HG03439 (cell line): ENCODE data around the gene JAG1.
"Not testable (repeated sequence)": the region's sequence is repeated elsewhere in the genome, so short reads cannot be mapped to it uniquely, and the experiment has no call there.

Source experiments
- ATAC-seq: cut with Tn5 transposase; IDR thresholded peaks from one replicate; pipeline ENCODE4 v1.9.1; 2021; ENCODE audit warnings: mild to moderate bottlenecking, moderate library complexity; ENCODE audit not compliant: unreplicated experiment

JAG1 gene

DNA sequence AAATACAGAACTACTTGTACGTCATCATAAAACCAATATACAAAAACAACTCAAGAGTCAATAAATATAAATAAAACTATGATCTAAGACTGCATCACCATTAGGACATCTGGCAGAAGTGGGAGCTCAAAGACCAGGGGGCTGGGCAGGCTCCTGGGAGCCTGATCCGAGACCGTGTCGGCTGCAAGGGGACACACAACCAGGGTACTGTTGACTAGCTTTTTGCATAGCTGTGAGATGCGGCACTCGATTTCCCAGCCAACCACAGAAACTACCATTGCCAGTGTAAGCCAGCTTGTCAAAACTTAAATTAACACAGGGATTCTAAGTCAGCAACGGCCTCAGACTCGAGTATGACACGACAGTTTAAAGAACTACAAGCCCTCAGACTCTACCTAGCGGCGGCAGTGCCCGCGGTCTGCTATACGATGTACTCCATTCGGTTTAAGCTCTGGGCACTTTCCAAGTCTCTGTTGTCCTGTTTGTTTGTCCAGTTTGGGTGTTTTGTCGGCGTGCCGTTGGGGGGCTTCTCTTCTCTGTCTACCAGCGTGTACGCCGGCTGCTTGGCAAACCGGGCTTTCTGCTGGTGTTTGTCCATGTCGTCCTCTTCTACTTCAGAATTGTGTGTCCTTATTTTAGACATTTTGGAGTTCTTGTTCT is 34.6 kb downstream of the JAG1 start:
- ATAC-seq, result no peak

DNA sequence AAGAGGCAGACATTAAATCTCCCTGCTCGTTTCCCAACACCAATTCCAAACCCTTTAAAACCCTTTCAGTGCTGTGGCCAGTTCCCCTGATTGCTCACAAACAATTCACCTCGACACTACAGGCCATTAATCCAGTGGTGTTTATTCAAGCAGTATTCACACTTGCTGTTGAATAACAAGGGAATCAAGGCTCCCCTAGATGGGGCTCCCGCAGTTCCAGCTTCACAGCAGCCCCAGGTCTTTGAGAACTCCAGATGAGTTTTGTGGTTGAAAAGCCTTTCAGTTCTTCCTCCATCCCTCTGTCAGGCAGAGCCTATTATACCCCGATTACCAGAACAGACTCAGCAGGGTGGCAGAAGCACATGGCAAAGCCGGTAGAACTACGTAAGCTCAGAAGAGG is 36.2 kb downstream of the JAG1 start:
- no peak for ATAC-seq

DNA sequence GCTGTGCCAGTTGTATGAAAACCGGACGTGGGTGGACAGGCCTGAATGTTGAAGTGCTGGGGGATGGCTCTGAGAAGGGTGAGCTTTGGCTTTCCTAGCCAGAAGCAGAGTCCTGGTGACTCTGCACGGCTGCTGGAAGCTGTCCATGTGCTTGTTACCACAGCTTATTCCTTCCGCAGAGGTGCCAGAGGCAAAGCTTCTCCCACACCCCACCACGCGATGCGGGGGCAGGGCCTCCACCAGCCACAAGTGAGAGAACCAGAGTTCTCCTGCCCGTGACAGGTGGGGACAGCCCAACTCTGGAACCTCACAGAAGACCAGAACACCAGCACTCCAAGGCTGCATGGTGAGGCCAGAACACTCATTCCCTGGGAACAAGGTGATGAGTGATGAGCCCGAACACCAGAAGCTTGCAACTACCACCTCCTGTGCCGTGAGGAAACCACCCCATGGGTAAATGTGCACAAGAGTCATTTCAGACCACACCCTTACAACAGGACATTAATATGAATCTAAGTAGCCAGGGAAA is 36.7 kb downstream of the JAG1 start:
- ATAC-seq, result no peak

DNA sequence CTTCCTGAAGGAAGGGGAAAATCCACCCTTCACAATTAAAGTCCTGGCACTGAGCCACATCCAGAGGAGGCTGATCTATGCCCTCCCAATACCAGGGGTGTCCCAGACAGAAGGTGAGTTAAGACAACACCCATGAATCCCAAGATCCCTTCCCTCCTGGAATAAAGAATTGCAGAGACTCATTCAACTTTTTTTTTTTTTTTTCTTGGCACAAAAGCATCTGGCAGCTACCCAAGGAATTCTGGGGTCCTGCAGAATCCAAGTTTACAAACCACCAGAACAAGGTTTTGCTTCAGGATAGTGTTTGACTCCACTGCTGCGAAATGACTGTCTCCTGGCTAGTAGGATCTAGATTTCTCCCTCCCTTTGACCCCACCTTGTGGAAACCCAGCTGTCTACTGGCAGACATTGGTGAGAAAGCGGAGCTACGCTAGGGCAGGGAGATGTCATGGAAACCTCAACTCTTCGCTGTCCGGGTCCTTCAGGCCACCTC is 37.4 kb downstream of the JAG1 start:
- no peak for ATAC-seq

DNA sequence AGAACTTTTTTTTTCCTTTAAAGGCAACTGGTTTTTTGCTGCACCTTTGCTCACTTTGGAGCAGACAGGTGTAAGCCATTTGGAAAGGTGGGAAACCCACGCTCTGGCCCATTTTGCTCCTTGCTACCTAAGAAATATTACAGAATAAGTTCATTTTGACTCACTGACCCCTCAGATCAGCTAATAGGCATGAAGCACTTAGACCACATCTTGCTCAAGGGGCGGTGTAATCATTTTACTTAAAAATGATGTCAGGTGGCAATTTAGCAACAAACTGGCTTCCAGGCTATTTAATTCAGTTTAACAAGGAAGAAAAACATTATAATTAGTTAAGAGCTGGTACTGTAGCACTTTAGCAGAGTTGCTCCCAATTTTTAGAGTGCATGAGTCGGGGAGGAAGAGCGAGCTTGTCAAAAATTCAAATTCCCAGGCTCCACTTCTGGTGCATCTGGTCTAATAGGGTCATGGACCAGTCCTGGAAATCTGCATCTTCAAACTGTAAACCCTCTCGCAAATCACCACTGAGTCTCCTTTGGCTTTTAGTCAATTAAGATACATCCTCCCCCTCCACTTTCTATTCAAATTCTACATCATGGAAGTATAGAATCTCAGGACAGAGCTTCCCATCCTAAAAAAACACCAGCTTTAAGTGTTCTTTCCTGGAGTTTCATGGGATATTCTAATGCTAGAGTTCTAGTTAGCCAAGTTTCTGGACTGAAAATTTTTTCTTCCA is 38.2 kb downstream of the JAG1 start:
- no peak for ATAC-seq

DNA sequence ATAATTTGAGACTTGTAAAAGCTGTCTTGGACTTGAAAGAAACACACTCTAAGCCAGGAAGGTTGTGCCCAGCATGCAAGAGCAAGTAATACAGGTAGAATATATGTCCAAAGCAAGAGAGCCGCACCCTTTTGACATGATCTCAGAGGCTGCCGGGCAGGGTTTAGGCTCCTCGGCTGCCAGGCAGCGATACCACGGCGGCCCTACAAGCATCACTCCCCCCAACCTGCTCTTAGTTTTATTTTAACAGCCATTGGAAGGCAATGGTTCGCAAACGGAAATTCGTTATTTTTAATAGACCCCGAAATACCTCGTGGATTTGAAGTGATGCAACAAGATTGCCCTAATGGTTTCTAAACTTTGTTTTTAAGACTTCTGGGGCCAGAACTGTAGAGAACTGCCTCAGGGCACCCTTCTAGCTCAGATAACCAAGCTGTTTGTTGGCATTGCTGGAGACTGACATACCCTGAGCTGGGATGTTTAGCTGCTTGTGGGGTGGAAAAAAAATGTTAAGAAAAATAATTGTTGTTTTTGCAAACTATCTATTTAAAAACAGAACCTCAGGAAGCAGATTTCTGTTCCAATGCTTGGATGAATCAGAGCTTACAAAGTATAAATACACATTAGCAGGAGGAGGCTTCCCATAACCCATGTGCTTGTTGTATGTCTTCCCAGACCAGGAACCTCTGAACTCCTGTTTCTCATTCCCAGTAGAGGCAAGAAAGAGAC is 39.0 kb downstream of the JAG1 start:
- no peak for ATAC-seq

DNA sequence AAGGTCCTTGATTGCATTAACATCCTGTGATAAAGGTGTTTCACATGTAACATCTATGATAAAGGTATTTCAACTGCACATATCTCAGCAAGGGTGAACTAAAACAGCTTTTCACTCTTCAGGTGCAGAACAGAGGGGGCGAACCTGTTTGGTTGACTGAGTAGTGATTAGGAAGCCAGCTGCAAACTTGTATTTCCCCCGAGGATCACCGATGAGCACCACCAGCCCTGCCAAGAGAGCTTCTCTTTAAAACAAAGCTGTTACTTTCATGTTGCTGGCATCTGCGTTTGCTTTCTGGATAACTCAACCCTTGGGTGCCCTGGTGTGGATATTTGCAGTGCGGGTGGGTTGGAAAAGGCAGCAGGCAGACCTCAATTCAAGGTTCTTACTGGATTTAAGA is 39.6 kb downstream of the JAG1 start:
- no peak for ATAC-seq

DNA sequence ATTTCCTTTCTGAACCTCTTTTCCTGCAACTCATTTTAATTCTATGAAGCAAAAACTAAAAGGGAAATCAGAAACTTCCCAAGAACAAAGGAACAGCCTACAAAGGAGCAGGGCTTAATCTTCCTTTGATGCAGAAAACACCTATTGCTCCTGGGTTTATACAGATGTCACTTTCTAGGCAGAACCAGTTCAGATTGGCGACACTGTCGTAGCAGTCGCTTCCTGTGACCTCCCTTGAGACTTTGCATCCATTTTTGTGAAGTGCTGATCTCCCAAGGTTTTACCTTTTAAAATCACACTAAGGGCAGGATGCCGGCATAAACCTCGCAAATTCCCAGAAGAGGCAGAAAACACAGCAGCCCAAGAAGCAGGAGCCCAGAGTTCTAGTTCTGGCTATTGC is 40.1 kb downstream of the JAG1 start:
- no peak for ATAC-seq

DNA sequence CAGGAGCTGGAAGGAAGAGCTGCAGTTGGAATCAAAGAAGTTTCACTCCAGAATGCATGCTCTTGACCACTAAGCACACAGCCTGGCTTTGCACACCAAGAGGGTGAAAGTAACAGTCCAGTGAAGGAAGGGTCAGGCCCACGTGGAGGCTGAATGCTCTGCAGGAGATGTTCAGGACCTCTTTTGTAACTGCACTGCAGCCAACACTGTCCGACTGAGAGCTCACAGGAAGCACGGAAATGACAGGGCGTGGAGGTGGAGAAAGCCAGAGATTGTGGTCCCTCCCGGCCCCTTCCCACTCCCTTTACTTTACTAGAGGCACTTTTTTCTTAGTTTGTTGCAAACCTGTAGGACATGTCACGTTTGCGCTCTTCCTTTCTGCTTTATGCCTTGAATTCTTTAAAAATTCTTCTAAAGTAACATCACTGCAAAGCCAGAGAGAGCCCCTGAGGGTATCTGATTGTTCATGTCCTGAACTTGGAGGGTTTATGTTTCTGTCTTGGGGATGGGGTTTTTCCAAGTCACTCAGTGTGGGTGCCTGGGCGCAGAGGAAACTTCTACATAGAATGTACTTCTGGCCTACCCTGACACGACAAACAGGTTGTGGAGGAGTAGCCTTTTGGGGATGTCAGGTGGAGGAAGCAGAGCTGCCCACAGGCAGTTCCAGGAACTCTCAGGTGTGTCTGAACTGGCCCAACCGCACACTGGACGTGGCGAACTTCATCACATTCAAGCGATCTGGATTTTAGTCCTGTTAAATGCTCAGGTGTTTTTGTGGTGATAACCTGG is 40.9 kb downstream of the JAG1 start:
- ATAC-seq, result no peak

DNA sequence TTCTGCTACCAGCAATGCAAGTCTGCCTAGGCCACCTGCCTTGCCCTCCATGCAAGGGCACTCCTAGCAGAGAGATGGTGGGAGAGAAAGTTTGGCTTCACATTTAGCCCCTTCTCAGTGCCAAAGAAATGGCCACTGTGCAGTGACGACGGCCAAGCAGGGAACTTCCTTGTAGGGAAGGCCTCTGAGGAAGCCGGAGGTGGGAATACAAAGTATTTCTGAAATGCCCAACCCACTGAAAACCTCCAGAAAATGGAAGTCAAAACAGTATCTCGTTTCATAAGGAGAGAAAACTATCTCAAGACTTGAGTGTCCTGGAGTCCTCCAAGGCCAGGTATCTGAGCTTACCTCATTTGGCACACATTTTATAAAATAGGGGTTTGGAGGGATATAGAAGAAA is 42.7 kb downstream of the JAG1 start:
- no peak for ATAC-seq

DNA sequence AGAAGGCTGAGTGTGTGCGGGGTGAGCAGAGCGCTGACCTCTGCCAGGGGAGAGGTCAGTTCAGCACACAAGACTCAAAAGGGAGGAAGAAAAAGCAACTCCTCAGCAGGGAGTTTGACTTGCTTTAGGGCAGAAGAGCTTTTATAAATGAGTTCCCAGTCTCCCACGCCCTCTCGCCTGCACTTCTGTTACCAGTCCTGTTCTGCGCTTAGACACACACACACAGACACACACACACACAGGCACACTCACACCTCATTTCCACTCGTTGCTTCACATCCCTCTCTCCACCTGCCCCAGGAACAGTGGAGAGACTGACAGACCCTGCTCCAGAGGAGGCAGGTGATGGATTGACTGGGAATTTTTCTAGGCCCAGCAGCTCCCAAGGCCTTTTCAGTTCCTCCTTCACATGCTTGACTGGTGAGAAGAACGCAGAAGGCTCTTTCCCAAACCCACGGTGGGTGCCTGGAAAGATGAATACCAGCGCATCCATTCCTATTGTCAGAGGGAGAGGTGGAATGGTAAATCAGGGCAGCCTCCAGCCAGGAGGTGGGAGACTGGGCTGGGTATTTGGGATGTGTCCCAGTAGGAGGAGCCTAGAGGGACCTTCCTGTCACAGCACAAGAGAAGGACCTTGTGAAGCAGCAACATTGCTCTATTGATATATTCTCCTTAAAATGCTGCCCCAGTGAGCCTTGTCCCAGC is 43.7 kb downstream of the JAG1 start:
- no peak for ATAC-seq

DNA sequence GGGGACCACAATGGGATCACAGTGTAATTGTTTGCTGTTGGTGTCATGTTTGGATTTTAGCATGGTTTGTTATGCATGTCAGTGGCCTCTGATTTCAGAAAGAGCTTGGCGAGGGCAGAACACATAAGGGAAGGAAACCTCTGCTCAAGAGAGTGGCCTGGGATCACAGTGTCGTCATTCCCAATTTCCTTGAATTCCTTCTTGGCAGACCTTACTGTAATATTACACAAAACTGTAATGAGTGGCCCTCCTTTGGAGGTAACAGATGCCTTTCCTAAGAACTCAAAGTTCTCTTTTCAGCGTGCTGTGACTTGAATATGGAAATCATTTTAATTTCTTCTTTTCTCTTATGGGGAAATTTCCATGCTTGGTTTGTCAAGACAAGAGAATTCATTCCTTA is 46.9 kb downstream of the JAG1 start:
- no peak for ATAC-seq

DNA sequence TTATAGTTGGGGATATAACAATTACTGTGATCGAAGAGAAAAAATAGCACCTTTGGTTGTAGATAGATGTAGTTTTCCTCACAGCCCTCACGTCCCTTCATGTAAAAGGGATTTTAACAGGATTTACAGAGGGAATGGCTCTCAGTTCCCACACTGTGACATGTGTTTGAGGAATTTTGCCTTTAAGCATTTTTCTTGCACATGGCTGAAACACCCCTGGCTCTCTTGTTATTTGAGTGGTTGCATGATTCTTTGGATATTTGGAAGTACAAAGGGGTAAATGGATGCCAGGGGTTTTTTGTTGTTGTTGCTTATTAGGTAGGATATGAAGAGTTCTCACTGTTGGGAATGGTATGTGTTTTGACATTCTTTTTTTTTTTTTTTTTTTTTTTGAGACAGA is 48.2 kb downstream of the JAG1 start:
- ATAC-seq, result no peak

DNA sequence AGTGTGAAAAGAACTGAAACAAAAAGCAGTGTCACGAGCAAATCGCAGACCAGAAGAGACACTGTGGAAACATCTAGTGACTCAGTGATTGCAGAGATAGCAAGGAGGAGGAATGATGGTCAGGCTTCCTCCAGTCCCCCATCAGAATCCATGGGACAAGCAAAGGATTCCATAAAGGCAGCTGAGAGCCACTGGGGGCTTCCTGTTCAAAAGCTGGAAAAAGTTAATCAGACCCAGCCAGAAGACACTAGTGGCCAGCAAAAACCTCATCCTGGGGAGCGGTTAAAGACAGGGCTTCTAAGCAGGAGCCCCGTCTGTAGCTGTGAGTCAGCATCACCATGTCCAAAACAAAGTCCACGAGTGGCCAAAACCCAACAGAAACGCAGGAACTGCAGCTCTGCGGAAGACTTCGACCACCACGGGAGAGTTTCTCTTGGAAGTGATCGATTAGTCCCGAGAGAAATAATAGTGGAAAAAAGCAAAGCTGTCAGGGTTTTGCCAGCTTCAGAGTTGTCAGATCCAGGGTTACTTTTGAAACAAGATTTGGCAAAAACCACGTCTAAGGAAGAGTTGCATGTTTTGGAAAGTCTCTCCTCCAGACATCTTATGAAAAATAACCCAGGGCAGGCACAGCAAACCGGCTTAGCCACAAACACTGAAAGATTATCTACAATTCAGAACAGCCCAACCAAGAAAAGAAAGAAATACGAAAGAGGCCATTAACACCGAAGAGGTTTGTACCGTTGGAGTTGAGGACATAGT is 51.0 kb downstream of the JAG1 start:
- no peak for ATAC-seq

DNA sequence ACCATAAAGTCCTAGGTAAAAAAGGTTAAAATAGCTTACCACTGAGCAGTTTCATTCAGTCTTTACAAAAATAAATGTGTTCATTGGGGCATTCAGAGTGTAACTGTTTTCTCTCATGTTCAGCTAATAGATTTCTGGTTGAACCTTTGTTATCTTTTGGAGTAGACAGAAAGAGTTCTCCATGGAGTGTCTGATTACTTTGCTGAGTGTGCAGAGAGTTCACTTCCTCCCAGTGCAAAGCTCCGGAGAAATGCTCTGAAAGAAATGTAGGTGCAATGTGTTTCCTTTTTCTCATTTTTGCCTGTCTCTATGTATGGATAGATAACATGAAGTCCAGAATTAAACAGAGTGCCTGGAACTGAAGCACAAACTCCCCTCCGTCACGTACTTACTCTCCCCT is 52.6 kb downstream of the JAG1 start:
- ATAC-seq, result no peak

DNA sequence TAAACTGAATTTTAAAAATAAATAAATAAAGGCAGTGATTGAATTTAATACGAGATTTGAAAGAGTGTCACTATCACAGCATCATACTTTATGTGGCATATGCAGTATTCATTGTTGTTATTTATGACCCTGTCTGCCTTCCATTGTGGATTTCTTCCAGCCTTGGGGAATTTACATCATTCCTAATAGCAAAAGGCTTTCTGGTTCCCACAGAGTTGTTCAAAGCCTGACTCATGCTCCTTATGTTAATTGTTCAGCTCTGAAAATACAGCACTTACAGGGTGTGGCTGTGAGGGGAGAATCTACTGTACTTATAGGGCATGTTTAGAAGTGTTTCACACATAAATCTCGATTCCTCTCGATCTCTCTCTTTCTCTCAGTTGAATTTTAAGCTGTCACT is 54.4 kb downstream of the JAG1 start:
- no peak for ATAC-seq

DNA sequence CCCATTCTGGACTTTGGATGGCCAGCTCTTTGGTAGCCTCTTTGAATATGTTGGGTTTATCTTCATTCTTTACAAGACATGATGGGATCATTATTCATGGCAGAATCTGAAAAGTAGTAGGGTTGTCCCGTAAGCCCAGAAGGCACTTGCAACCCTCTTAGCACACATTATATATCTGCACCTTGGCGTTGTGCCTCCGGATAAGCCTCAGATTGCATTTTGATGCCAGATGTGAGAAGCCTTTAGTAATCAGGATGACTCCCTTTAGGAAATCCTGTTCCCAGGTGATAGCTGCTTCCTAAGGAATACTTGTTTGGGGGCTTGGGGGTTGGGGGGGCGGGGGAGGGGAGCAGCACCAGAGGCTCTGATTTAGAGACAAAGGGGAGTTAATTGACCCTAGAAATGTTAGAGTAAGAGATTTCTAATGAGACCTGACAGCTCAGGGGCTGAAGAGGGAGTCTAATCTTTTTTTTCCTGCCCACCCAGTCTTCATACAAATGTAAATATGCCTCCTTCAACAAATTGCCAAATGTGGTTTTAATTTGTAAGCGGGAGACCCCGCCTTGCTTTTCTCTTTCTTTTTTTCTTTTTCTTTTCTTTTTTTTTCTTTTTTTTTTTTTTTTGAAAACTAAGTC is 55.1 kb downstream of the JAG1 start:
- no peak for ATAC-seq

DNA sequence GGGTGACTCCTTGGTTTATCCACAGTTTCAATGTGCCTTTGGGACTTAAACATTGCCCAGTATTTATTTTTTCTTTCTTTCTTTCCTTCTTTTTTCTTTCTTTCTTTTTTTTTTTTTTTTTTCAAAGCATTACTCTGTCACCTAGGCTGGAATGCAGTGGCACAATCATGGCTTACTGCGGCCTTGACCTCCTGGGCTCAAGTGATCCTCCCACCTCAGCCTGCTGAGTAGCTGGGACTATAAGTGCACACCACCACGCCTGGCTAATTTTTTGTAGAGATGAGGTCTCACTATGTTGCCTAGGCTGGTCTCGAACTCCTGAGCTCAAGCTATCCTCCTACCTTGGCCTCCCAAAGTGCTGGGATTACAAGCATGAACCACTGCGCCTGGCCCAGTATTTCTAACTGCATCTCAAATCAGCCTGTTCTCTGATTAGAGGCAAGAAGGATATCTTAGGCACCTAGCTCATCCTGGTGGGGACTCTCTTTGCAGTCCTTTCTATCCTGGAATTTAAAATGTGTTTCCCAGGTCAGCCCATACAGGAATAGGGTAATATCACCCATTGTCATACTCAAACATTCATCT is 56.2 kb downstream of the JAG1 start:
- not testable (repeated sequence) for ATAC-seq

DNA sequence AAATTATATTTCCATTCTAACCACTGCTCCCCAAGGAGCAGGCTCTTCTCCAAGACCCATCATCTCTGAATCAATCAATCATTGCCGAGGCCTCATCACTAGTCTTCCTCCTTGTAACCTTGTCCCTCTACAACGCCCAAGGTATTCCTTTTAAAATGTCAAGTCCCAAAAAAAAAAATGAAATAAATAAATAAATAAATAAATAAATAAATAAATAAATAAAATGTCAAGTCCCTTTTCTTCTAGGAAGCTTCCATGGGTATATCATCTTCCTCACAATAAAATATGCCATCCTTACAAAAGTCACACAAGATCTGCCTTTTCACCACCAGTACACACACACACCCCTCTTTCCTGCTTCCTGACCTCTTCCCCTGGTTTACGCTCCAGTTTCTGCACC is 57.6 kb downstream of the JAG1 start:
- ATAC-seq, result no peak
